Liver (tissue), 3 donors: ENCODE results near the gene SIK2.

ENCODE experiments used
- EGR1 ChIP-seq, 2 donors: IDR thresholded peaks; 2 replicates each; pipeline ENCODE4 v1.6.1; 2016 to 2018; ENCODE audit warnings: antibody characterized with exemption in 2 of 2, low read depth in 2 of 2
- TAF1 ChIP-seq: conservative IDR thresholded peaks from 2 replicates; pipeline ENCODE4 v1.6.1; 2016; ENCODE audit warnings: antibody characterized with exemption, mild to moderate bottlenecking
- YY1 ChIP-seq: IDR thresholded peaks from 2 replicates; pipeline ENCODE4 v1.6.1; 2016; ENCODE audit warnings: antibody characterized with exemption, mild to moderate bottlenecking
- TF ChIP-seq, protein P1 (sequence below): fragments of 150-350 bp; IDR thresholded peaks from 2 replicates; pipeline ENCODE4 v1.5.1; 2017; ENCODE audit warnings: improper control_type of control experiment, low read depth, low read length; ENCODE audit not compliant: missing input control
- TF ChIP-seq, protein P2 (sequence below): IDR thresholded peaks from 2 replicates; pipeline ENCODE4 v1.6.1; 2016; ENCODE audit warnings: antibody characterized with exemption, mild to moderate bottlenecking
- donor health status: healthy.
- donor health status: healthy.

DNA sequence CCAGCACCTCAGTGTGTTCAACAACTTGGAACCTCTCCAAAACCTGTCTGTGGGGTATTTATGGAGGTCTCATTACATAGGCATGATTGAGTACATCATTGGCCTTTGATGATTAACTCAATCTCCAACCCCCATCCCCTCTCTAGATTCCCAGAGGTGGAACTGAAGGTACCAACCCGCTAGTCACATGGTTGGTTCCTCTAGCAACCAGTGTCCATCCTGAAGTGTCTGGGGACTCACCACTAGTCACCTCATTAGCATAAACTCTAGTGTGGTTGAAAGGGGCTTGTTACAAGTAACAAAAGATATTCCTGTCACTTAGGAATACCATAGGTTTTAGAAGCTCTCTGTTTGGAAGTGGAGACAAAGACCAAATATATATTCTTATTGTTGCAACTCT is 40.3 kb downstream of the SIK2 start:
- TF ChIP-seq, protein P1, sequence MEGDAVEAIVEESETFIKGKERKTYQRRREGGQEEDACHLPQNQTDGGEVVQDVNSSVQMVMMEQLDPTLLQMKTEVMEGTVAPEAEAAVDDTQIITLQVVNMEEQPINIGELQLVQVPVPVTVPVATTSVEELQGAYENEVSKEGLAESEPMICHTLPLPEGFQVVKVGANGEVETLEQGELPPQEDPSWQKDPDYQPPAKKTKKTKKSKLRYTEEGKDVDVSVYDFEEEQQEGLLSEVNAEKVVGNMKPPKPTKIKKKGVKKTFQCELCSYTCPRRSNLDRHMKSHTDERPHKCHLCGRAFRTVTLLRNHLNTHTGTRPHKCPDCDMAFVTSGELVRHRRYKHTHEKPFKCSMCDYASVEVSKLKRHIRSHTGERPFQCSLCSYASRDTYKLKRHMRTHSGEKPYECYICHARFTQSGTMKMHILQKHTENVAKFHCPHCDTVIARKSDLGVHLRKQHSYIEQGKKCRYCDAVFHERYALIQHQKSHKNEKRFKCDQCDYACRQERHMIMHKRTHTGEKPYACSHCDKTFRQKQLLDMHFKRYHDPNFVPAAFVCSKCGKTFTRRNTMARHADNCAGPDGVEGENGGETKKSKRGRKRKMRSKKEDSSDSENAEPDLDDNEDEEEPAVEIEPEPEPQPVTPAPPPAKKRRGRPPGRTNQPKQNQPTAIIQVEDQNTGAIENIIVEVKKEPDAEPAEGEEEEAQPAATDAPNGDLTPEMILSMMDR, result no peak
- TF ChIP-seq, protein P2, sequence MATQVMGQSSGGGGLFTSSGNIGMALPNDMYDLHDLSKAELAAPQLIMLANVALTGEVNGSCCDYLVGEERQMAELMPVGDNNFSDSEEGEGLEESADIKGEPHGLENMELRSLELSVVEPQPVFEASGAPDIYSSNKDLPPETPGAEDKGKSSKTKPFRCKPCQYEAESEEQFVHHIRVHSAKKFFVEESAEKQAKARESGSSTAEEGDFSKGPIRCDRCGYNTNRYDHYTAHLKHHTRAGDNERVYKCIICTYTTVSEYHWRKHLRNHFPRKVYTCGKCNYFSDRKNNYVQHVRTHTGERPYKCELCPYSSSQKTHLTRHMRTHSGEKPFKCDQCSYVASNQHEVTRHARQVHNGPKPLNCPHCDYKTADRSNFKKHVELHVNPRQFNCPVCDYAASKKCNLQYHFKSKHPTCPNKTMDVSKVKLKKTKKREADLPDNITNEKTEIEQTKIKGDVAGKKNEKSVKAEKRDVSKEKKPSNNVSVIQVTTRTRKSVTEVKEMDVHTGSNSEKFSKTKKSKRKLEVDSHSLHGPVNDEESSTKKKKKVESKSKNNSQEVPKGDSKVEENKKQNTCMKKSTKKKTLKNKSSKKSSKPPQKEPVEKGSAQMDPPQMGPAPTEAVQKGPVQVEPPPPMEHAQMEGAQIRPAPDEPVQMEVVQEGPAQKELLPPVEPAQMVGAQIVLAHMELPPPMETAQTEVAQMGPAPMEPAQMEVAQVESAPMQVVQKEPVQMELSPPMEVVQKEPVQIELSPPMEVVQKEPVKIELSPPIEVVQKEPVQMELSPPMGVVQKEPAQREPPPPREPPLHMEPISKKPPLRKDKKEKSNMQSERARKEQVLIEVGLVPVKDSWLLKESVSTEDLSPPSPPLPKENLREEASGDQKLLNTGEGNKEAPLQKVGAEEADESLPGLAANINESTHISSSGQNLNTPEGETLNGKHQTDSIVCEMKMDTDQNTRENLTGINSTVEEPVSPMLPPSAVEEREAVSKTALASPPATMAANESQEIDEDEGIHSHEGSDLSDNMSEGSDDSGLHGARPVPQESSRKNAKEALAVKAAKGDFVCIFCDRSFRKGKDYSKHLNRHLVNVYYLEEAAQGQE, result no peak
- TF ChIP-seq EGR1 (IDR thresholded peaks at IDR 0.05; ENCODE audit: low read depth in 2 of 2) (no peak), YY1 (no peak), TAF1 (no peak)
